ENCODE results near the gene UNC5C.

The UNC5C gene

DNA sequence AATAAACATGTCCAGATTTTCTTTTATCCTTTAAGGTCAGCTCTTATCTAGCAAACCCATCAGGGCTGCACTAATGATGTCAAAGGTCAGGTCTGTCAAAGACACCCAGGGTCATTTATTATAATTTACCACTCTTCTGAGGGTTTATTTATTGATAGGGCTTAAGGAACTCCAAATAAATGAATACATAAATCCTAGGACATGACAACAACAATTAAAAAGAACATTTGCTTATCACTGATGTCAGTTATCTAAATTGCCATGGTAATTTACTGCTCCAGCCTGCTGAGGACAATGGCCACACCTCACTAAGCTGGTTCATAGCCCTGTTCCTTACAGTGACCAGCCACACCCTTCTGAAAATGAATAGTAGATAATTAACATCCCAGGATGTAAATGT is 317.1 kb downstream of the UNC5C start:
- in situ Hi-C loops (cut with MboI; ENCODE audit: low sequenced_read_pairs): no loop called here

DNA sequence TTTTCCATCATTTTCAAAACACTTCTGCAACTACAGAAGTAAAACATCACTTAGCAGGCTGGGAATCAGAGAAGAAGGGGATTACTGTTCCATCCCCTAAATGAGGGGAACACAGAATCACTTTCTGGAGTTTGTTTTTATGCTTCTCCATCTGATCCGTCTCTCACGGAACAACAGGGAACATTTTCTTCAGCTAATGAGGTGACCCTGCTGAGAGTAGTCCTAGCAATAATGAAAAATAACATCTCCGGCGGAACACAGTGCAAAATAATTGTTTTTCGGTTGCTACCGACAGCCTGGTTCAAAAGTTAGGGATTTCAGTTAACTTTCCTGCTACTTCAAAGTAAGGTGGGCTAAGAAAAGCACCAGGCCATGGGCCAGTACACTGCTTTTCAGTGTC is 322.9 kb downstream of the UNC5C start:
- in situ Hi-C loops (cut with MboI; ENCODE audit: low sequenced_read_pairs): no loop called here

DNA sequence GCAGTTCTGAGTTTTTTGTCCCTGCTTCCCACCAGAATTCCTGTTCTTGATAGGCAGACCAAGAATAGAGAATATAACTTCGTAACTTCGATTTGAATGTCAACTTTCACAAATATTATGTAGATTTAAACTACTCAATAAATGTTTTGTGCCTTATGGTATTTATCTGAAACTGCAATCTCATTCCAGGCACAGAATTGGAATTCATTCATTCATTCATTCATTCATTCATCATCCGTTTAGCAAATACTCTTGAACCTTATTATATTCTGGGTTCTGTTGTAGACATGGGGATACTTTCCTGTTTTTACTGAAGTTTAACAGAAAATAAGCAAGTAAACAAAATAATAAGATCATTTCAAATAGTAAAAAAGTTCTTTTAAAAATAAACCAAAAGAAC is 324.4 kb downstream of the UNC5C start:
- in situ Hi-C loops (cut with MboI; ENCODE audit: low sequenced_read_pairs): no loop called here

DNA sequence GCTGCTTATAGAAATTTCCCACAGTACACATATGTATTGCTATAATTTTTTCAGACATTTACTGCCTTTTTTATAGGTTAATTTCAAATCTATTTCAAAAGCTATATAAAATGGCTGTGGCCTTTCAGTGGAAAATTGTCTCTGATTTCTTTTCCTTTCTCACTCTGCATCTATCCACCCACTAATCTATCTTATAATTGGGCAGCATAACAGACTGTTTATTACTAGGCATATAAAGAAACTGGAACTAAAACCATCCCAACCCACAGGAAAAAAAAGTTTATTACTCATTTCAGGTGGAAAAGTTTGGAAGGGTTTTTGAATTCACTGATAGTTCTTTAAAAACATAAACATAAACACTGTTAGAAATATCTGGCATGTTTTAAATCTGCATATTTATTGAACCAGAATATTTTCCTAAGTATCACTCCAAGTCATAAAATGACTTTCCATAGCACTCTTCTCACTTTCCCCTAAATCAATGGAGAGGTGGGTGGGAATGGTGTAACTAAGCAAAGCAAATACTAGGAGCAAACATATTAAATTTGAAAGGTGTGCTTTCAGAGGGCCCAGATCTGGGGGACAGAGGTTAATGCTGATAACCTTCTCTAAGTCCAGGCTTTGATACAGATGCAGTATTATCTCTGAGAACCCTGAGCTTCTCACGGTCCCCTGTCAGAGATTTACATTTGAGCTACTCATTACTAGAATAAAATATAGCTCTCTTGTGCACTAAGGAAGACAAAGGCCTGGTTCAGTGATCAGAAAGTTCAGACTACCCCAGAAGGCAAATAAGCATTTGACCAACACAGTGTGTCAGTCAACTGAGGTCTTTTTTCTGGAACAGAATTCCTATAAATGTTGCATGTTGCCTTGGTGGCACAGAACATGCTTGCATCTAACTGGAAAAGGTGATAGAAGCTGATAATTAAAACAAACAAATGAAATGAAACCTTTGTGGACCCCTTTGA is 328.3 kb downstream of the UNC5C start:
- in situ Hi-C loops (cut with MboI; ENCODE audit: low sequenced_read_pairs): no loop called here

DNA sequence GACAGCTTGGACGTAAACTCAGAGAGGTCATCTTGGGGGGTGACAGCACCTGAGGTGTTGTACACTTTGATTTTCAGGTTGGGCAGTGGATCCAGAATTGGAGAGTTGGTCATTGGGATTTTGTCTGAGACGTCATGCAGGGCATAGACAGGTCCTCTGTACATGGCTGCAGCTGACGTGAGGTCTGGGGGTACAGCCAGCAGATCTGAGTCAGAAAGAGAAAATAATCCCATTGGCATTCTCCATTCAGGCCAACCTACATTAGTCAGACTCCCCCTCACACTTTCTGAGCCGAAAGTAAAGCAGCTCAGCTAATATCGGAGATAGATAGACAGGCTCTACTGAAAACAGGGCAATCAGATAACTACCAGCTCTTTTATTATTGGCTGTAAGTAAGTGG is 329.7 kb downstream of the UNC5C start:
- in situ Hi-C loops (cut with MboI; ENCODE audit: low sequenced_read_pairs): no loop called here

DNA sequence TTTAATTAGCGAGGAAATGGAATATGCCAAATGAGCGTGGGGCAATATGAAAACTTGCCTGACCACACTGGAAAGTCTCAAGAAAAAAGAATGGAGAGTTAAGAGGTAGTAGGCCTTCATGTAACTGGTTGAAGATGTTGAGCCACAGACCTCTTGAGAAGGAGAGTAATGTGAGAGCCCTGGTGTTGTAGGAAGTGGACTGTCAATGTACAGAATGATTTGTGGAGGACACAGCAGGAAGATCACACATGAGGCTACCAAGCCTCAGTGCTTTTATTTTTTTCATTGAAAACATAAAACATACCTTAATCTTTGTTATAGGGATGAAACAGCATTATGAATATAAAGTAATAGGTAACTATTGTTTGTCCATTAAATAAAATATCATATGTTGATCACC is 331.6 kb downstream of the UNC5C start:
- in situ Hi-C loops (cut with MboI; ENCODE audit: low sequenced_read_pairs): no loop called here

DNA sequence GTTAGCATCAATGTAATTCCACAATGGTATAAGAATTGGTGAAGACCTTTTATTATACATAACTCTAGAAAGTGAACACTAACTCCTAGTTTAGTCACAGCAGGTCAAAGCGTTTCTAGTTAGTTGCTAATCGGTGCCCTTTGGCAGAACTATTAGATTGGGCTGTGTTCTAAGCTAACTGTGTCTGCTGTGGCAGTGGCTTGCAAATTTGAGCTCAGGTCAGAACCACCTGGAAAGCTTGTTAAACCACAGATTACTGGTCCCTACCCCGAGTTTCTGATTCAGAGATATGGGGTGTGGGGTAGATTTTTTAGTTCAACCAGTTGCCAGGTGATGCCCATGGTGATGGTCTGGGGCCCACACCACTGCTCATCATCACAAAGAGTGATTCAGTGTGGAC is 332.1 kb downstream of the UNC5C start:
- in situ Hi-C loops (cut with MboI; ENCODE audit: low sequenced_read_pairs): no loop called here

DNA sequence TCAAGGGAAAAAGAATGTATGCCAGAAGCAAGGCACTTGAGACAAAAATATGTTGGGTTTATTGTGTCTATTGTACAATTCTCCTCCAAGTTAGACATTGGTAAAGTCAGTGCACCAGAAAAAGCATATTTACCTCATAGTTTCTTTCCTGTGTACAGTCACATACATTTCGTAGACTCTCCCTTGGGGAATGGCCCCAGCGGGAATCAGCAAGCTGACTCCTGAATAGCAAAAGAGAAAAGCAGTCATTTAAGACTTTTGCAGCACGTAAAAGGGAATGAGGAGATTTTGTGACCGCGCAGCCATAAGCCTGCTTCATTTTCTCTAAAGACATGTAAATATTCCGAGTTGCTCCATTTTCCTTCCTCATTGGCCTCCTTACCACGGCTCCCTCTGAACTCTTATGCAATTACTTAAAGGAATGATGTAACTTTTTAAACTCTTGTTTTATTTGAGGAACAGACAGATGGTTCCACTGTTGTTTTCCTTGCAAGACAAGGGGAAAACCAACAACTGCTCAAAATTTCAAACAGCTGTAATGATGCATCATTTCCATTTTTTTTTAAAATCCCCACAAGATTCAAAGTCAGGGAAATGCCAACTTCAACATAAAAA is 332.7 kb downstream of the UNC5C start:
- in situ Hi-C loops (cut with MboI; ENCODE audit: low sequenced_read_pairs): no loop called here

DNA sequence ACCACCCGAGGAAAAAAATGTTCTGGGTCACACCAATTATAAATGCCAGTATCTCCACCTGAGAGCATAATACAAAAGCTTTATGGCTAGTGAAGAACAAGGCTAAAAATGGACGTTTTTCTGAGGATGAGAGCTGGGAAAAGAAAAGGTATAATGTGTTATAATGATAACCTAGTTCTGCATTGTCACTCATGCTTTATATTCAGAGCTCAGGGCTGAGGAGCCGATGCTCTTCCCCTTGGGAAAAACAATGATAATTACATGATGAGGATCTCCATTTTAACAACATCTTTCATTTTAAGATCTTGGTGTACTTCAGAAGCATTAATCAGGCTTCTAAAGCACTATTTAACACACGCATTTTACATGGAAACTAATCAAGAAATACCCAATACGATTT is 333.7 kb downstream of the UNC5C start:
- in situ Hi-C loops (cut with MboI; ENCODE audit: low sequenced_read_pairs): no loop called here

DNA sequence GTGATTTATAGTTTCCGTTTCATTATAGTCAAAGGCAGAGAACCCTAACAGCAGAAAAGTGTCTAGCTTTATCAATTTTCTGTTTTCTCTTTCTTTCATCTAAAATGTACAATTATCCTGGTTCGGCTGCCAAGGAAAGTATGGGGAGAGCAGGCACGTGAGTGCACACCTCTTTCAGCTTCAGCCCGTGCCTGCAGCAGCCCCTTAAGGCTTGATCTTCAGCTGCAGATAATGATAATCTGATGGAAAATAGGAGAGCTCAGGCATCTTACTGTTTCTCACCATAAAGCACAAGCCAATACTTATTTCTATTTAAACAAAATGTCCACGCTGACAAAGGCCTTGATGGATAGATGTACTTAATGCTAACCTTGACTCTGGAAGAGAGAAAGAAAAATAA is 334.4 kb downstream of the UNC5C start:
- in situ Hi-C loops (cut with MboI; ENCODE audit: low sequenced_read_pairs): no loop called here

DNA sequence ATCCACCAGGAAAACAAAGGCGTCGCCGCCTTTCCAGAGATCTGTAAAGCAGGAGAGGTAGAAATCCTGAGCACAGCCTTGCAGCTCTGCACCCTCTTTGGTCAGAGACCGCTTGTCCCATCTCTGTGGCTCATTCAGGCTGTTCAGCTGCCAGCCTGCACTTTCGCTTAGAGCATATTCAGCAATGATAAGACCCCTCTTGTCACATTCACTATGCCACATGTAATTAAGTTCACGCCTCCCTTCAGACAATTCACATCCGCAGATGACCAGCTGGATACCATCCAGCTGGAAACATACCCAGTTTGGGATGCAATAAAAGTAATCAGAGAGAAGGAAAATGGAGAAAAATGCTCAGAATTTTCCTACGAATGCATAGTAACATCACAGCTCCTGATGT is 335.4 kb downstream of the UNC5C start:
- in situ Hi-C loops (cut with MboI; ENCODE audit: low sequenced_read_pairs): no loop called here

DNA sequence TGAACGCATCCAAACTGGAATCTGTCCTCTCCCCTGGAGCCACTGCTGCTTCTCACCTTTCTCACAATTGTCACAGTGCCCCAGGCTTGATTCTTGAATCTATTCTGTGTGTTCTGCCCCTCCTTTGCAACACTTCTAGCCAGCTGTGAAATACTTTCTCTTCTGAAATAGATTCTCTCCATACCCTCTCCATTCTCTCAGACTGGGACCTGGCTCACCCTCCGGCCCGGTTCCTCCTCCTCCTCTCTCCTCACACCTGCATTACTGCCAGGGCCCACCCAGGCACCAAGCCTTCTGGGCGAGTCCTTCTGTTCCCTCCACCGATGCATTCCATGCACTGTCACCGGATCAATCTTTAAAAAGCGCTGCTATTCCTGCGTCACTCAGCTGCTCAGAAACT is 336.1 kb downstream of the UNC5C start:
- in situ Hi-C loops (cut with MboI; ENCODE audit: low sequenced_read_pairs): no loop called here

DNA sequence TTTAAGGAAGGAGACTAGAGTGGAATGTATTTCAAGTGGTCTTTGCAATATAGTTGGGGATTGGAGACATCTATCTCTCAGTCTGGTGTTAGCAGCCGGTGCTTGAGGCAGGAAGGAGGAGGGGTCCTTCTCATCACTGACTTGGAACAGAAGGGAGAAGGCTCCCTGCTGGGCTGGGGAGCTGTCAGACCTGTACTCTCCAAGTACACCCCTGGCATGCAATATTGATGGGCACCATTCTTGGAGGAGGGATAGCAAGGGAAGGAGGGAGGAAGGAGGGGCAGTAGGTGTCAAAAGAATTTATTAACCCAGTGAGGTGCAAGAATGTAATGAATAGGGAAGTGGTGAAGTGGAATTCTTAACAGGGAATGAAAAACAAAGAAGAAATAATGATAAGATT is 338.8 kb downstream of the UNC5C start:
- in situ Hi-C loops (cut with MboI; ENCODE audit: low sequenced_read_pairs): no loop called here

DNA sequence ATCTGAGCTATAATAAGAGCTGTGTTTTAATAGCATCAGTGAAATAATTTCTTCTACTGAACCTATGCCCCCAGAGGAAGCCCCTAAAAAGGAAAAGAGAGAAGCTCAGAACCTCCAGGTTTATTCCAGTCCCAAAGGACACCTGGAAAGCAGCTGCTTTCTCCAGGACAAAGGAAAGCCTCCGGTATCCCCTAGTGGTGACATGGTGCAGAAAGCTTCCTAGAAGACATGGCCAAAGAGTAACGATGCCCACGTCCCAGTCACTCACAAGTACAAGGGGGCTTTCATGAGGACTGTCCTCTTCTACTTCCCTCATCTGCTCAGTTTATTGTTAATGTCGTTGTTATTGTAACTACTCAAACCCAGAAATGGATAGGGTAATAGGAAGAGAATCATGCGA is 343.9 kb downstream of the UNC5C start:
- in situ Hi-C loops (cut with MboI; ENCODE audit: low sequenced_read_pairs): no loop called here

DNA sequence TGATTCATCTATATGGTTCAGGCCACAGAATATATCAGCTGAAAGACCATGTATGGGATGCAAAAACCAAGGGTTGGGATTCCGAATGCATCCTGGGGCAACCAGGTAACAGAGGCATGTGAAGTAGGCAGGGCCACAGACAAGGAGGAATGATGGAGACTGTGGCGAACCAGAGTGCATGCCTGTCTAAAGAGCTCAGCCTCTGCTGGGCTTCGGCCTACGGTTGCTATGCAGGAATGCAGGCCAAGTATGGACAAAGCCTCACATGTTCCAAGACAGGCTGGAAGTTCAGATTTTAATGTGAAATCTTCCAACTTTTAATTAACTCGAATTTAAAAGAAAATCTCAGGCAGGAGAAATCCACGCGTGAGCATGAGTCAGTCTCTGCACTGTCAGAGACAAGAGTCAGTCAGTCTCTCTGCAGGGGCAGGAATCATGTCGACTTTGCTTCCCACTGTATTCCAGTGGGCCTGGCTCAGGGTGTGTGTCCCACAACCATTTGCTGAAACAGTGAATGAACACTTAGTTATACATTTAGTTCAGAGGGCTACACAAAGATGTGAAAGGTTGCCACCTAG is 344.4 kb downstream of the UNC5C start:
- in situ Hi-C loops (cut with MboI; ENCODE audit: low sequenced_read_pairs): no loop called here

DNA sequence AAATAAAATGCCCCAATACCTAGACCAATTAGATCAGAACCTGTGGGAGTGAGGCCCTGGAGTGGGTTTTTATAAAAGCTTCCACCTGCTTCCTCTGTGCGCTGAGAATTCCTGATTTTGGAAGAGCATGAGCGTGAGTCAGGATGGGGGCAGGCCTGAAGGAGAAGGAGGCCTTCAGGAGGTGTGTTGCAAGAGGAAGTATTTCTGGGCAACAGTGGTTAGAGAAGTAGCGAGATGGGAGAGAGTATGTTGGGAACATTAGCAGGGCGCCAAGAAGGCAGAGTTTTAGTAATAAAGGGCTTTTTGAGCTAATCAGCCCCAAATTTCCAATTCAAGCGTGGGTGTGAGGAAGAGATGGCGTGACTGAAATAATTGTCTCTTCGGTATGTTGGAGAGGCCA is 349.8 kb downstream of the UNC5C start:
- in situ Hi-C loops (cut with MboI; ENCODE audit: low sequenced_read_pairs): no loop called here

DNA sequence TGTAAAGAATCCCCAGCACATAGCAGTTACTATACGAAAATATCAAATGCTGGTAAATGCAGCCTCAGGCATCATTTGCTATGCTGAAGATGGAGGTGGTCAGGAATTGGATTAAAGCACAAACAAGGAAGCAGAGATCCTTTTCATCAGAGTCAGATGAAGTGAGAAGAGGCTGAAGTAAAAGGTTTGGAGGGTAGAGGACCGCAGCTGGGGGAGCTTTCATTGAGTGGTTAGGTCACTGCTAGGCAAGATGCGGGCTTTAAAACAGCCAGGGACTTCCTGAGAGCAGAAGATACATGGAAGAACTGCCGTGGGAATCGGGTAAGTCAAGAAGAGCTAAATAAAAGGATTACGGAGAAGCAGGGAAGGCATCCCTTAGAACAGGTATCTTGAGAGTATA is 351.4 kb downstream of the UNC5C start:
- in situ Hi-C loops (cut with MboI; ENCODE audit: low sequenced_read_pairs): no loop called here

DNA sequence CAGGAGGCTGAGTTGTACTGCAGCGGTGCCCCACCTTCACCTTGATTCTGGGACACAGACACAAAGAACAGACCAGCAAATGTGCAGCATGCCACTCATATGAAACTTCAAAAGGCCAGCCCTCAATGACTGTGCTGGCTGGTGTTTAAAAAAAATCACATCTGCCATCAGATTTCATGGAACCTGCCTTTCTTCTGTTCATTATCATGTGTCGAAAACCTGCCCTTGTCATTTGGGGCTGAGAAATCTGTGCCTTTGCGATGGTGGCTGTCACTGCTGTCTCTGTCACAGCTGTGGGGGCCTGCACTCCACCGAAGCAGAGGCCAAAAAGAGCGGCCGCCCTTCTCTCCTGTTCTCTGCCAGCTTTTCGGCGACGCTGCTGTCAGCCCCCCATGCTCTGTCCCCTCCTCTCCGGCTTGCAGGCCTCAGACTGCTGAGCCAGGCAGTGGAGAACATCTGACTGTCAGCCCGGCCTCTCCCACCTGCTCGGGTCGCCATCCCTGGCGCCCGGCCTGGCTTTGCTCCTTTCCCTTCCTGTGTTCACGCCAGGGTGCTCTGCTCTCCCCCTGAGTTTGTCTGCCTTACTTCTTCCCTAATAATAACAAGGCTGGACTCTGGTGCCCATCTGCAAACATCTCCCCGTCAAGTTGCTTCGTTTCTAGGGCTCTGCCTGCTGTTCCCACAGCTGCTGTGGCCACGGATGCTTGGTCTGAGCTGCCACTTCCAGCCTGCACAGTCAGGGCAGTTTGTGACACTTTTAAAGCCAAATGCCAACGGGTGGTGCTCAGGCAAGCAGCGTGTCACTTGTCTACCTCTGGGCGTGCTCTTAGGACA is 355.2 kb downstream of the UNC5C start:
- in situ Hi-C loops (cut with MboI; ENCODE audit: low sequenced_read_pairs): no loop called here

DNA sequence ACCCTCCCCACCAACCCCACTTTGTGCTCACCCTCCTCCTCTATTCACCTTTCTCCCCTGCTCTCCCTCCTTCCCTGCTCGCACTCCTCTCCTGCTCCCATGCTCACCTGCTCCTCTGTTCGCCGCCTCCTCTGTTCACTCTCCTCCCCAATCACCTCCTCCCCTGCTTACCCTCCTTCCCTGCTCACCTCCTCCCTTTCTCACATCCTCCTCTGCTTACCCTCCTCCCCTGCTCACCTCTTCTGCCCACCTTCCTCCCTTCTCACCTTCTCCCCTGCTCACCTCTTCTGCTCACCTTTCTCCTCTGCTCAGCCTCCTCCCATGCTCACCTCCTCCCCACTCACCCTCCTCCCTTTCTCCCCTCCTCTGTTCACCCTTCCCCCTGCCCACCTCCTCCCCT is 357.2 kb downstream of the UNC5C start:
- in situ Hi-C loops (cut with MboI; ENCODE audit: low sequenced_read_pairs): no loop called here

DNA sequence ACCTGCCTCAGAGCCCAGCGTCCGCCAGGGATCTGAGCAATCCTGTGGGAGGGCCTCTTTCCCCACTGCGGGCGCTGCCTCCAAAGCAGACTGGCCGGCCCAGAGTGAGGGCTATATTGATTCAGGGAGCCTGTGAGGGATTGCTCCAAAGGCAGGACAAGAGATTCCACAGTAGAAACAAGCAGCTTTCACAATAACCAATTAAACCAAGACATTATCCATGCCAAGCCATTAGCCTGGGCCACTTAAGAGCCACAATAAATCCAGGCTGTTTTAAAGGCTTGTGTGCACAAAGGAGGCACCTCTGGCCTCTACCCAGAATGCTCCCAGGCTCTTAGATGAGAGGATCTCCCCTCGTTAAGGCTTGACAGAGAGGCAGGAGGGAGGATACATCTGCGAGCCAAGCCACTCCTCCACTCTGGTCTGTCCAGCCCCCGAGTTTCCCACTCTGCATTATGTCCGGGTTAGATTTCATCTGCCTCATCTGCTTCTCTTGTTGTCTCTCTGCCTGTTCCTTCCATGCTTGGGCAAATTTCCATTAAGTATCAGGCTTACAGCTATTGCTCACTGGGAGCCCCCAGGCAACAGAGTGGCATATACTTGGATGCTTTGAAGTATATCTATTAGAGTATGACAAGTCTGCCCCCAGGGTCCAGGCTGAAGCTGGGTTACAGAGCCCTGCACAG is 357.9 kb downstream of the UNC5C start:
- in situ Hi-C loops (cut with MboI; ENCODE audit: low sequenced_read_pairs): no loop called here
